Heart right ventricle (tissue), 16 donors: ENCODE measurements around the gene PCDHGA10. TPM values are rescaled to one million over a fixed set of nuclear protein-coding genes. Genes with fewer than 3 reads are reported as not detected.
"Not testable (repeated sequence)": the region's sequence is repeated elsewhere in the genome, so short reads cannot be mapped to it uniquely, and the experiment has no call there.

Source experiments
- ATAC-seq, 8 donors: fragments of 200-7000 bp; cut with Tn5 transposase; one replicate each; pipeline ENCODE4 v1.9.1; 2020; ENCODE audit warnings: mild to moderate bottlenecking in 8 of 8, moderate library complexity in 8 of 8, moderate number of reproducible peaks in 1 of 8
- DNase-seq, 2 donors: peaks; one replicate each; pipeline ENCODE4 v3.0.0-alpha.2; 2020
- H3K27ac ChIP-seq, 10 donors: fragments of 200-600 bp; sonication (generic) in 2 of 10; one replicate each; pipeline versions ENCODE4 v1.5.0 to v1.8.0; 2020 to 2022; ENCODE audit warnings: mild to moderate bottlenecking in 3 of 10
- H3K27me3 ChIP-seq, 7 donors: fragments of 200-600 bp; one replicate each; pipeline ENCODE4 v1.8.0; 2021 to 2022; ENCODE audit warnings: mild to moderate bottlenecking in 2 of 7
- H3K36me3 ChIP-seq, 9 donors: fragments of 200-600 bp; sonication (generic) in 1 of 9; one replicate each; pipeline versions ENCODE4 v1.5.0 to v1.8.0; 2020 to 2022; ENCODE audit warnings: mild to moderate bottlenecking in 2 of 9
- H3K4me1 ChIP-seq, 9 donors: fragments of 200-600 bp; sonication (generic) in 1 of 9; one replicate each; pipeline versions ENCODE4 v1.5.0 to v1.8.0; 2020 to 2022; ENCODE audit warnings: mild to moderate bottlenecking in 4 of 9
- H3K4me3 ChIP-seq, 10 donors: fragments of 200-600 bp; sonication (generic) in 2 of 10; one replicate each; pipeline versions ENCODE4 v1.5.0 to v1.8.0; 2020 to 2022; ENCODE audit warnings: mild to moderate bottlenecking in 7 of 10, moderate library complexity in 2 of 10
- H3K9me3 ChIP-seq, 11 donors: fragments of 200-600 bp in 10 of 11; sonication (generic) in 2 of 11; one replicate each; pipeline versions ENCODE4 v1.5.0 to v1.8.0; 2013 to 2022; ENCODE audit warnings: mild to moderate bottlenecking in 2 of 11, control low read depth in 1 of 11, moderate library complexity in 1 of 11
- WGBS, 2 donors: extraction: QIAGEN DNeasy Blood & Tissue Kit; methylation state at CpG; one replicate each; pipeline ENCODE4 v1.1.7; 2013; ENCODE audit warnings: inconsistent platforms in 1 of 2; 5-methylcytosine and 5-hydroxymethylcytosine counted together
- intact Hi-C, 10 donors: fragments of 100-400 bp; cut with DNase I; formaldehyde crosslinking; loops; one replicate each; pipeline versions ENCODE4 v1.11.1 to v1.14.2; 2022
- polyA plus RNA-seq, 2 donors: library from polyadenylated mRNA; stranded (reverse); fragments of 200-250 nt; gene quantifications; one replicate each; pipeline ENCODE4 v1.2.3, GENCODE V29; 2013
- total RNA-seq, 10 donors: library from RNA; stranded (reverse); fragmentation: NEBNext Ultra II Directional in 3 of 10; extraction: Animal tissue kit (Norgen Biotek cat#: 25700) in 3 of 10; gene quantifications; one replicate each; pipeline versions ENCODE4 v1.2.1 to v1.2.4, GENCODE V29; 2021 to 2023
- TF ChIP-seq, protein P1 (sequence below), 9 donors: fragments of 200-600 bp; sonication (generic) in 2 of 9; IDR thresholded peaks; one replicate each; pipeline versions ENCODE4 v1.5.0 to v1.8.0; 2021 to 2022; ENCODE audit warnings: antibody characterized with exemption in 9 of 9, mild to moderate bottlenecking in 5 of 9, moderate library complexity in 1 of 9
- donor health status: Arrhythmogenic right ventricular cardiomyopathy.
- donor health status: ischemic (EF 13 %, LVEDD 7.1; RV severe dilation, severe dysfunction).
- donor health status: healthy with polysubstance abuse.
- donor health status: DM: no; HTN: yes; CAD: no.
- donor health status: DM: no; HTN: no; CAD: no.
- donor health status: ischemic (EF 25% LVEDD 6.9; RV normal size, moderate dysfunction).
- donor health status: ischemic (EF 25% LVEDD 5.7; RV mildly dilated, moderate dysfunction).
- donor health status: healthy.
- donor health status: DM: yes; HTN: yes; CAD: no.
- donor health status: Ischemic cardiomyopathy.
- donor health status: ischemic (EF 35%, LVEDD 5.7; RV mildly dilated, moderate dysfunction).
- donor health status: nonischemic (EF 11% LVEDD 7.7; RV severe dilation, severe dysfunction).
- donor health status: DM: yes; HTN: yes; CAD: no.
- donor health status: PGD.
- donor health status: ischemic (EF 29% LVEDD 5.4; RV normal size, mild dysfunction).
- donor health status: nonischemic (EF 23%, LVEDD 6.1; RV moderate dilation, normal function).

The PCDHGA10 gene
- total and polyA plus RNA-seq, 12 donors: 0.52 to 7.8 (median 6.3) TPM

DNA sequence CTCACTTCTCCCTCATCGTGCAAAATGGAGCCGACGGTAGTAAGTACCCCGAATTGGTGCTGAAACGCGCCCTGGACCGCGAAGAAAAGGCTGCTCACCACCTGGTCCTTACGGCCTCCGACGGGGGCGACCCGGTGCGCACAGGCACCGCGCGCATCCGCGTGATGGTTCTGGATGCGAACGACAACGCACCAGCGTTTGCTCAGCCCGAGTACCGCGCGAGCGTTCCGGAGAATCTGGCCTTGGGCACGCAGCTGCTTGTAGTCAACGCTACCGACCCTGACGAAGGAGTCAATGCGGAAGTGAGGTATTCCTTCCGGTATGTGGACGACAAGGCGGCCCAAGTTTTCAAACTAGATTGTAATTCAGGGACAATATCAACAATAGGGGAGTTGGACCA lies 18.5 kb downstream of the PCDHGA10 start:
- H3K27ac ChIP-seq: peak overlapping the region in 2 of 10 donors; percentile 5 to 52
- peak overlapping the region in 9 of 10 donors; percentile 24 to 52 (median 40) for H3K4me3 ChIP-seq
- peaks cover 0 to 45% (median 0%) of the 10 kb centered on the region in 9 donors for H3K36me3 ChIP-seq
- H3K27me3 ChIP-seq: peaks cover 0 to 71% (median 0%) of the 10 kb centered on the region in 7 donors
- TF ChIP-seq, protein P1, sequence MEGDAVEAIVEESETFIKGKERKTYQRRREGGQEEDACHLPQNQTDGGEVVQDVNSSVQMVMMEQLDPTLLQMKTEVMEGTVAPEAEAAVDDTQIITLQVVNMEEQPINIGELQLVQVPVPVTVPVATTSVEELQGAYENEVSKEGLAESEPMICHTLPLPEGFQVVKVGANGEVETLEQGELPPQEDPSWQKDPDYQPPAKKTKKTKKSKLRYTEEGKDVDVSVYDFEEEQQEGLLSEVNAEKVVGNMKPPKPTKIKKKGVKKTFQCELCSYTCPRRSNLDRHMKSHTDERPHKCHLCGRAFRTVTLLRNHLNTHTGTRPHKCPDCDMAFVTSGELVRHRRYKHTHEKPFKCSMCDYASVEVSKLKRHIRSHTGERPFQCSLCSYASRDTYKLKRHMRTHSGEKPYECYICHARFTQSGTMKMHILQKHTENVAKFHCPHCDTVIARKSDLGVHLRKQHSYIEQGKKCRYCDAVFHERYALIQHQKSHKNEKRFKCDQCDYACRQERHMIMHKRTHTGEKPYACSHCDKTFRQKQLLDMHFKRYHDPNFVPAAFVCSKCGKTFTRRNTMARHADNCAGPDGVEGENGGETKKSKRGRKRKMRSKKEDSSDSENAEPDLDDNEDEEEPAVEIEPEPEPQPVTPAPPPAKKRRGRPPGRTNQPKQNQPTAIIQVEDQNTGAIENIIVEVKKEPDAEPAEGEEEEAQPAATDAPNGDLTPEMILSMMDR (IDR thresholded peaks at IDR 0.05): no peak
- intact Hi-C loops: loop anchor here in 6 of 10 donors (2.0 to 5.0 kb wide), 4 partner anchors 91 to 130 kb away; no protein-coding TSS in a partner anchor
- DNase-seq: no peak
- peaks cover 0 to 22% (median 0%) of the 10 kb centered on the region in 9 donors for H3K4me1 ChIP-seq
- WGBS, 2 donors: 21 to 28% methylated on average over 37 of the region's 37 CpGs
- peak in 6 of 8 donors; percentile 11 to 58 (median 36) for ATAC-seq
- peaks cover 0 to 100% (median 79%) of the 10 kb centered on the region in 11 donors for H3K9me3 ChIP-seq

DNA sequence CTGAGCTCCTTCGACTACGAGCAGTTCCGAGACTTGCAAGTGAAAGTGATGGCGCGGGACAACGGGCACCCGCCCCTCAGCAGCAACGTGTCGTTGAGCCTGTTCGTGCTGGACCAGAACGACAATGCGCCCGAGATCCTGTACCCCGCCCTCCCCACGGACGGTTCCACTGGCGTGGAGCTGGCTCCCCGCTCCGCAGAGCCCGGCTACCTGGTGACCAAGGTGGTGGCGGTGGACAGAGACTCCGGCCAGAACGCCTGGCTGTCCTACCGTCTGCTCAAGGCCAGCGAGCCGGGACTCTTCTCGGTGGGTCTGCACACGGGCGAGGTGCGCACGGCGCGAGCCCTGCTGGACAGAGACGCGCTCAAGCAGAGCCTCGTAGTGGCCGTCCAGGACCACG lies 19.5 kb downstream of the PCDHGA10 start:
- ATAC-seq, H3K4me3 ChIP-seq, DNase-seq, H3K27ac ChIP-seq: not testable (repeated sequence)
- H3K27me3 ChIP-seq: peaks cover 0 to 61% (median 0%) of the 10 kb centered on the region in 7 donors
- peaks cover 0 to 45% (median 0%) of the 10 kb centered on the region in 9 donors for H3K36me3 ChIP-seq
- 40 to 42% methylated on average over 38 of the region's 38 CpGs for WGBS, 2 donors
- peaks cover 0 to 100% (median 70%) of the 10 kb centered on the region in 11 donors for H3K9me3 ChIP-seq
- peaks cover 0 to 22% (median 0%) of the 10 kb centered on the region in 9 donors for H3K4me1 ChIP-seq
- intact Hi-C loops: loop anchor here in 4 of 10 donors (5.0 kb wide), 2 partner anchors 90 to 95 kb away; no protein-coding TSS in a partner anchor

DNA sequence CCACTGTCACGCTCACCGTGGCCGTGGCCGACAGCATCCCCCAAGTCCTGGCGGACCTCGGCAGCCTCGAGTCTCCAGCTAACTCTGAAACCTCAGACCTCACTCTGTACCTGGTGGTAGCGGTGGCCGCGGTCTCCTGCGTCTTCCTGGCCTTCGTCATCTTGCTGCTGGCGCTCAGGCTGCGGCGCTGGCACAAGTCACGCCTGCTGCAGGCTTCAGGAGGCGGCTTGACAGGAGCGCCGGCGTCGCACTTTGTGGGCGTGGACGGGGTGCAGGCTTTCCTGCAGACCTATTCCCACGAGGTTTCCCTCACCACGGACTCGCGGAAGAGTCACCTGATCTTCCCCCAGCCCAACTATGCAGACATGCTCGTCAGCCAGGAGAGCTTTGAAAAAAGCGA lies 19.9 kb downstream of the PCDHGA10 start:
- 46% methylated on average over 28 to 29 of the region's 29 CpGs for WGBS, 2 donors
- intact Hi-C loops: loop anchor here in 4 of 10 donors (5.0 kb wide), 2 partner anchors 90 to 95 kb away; no protein-coding TSS in a partner anchor
- not testable (repeated sequence) for DNase-seq, ATAC-seq, H3K4me3 ChIP-seq, H3K27ac ChIP-seq
- Histone ChIP-seq H3K27me3 (peaks cover 0 to 57% (median 0%) of the 10 kb centered on the region in 7 donors), H3K36me3 (peaks cover 0 to 45% (median 0%) of the 10 kb centered on the region in 9 donors), H3K4me1 (peaks cover 0 to 22% (median 0%) of the 10 kb centered on the region in 9 donors), H3K9me3 (peaks cover 0 to 100% (median 70%) of the 10 kb centered on the region in 11 donors)

DNA sequence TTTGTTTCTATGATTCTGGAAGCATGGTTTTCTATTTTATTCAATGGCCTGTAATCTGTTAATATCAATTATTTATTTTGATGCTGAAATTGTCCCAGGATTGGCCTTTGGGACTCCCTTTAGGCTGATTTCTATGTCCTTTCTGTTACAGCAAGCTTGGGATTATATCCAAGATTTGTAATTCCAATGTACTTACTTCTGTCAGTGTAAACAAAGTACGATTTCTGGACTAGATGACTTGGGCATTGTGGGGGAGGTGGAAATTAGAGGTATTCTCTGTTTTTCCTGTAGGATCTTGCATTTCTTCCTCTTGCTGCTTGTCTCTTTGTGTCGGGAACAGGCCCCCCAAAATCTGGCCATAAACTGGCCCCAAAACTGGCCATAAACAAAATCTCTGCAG lies 21.2 kb downstream of the PCDHGA10 start:
- TF ChIP-seq, protein P1 (IDR thresholded peaks at IDR 0.05): no peak
- 83 to 84% methylated on average over 2 of the region's 2 CpGs for WGBS, 2 donors
- Histone ChIP-seq H3K27me3 (peaks cover 0 to 44% (median 0%) of the 10 kb centered on the region in 7 donors), H3K4me3 (no peak overlapping the region), H3K27ac (no peak overlapping the region), H3K9me3 (peaks cover 0 to 98% (median 59%) of the 10 kb centered on the region in 11 donors), H3K36me3 (peaks cover 0 to 43% (median 0%) of the 10 kb centered on the region in 9 donors), H3K4me1 (peaks cover 0 to 22% (median 0%) of the 10 kb centered on the region in 9 donors)
- DNase-seq (no peak), ATAC-seq (no peak)
- intact Hi-C loops: loop anchor here in 4 of 10 donors (5.0 kb wide), 2 partner anchors 88 to 93 kb away; no protein-coding TSS in a partner anchor

DNA sequence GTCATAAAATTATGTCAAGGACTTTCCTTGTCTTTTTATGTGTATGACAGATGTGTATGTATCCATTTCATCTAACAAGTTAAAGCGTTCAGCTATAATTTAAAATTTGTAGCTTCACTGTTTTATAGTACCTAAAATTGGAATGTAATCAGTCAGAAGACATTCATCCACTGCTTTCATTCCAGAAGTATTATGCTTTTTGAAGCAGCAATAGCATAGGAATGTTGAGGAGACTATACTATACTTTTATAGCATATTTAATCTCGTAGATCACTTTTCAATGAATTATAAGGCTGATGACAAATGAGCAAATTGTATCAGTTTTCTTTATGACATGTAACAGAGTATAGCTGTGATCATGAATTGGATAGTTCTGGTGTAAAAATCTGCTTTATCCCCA lies 24.4 kb downstream of the PCDHGA10 start:
- Histone ChIP-seq H3K27ac (no peak overlapping the region), H3K9me3 (peaks cover 0 to 98% (median 53%) of the 10 kb centered on the region in 11 donors), H3K4me1 (peaks cover 0 to 6% (median 0%) of the 10 kb centered on the region in 9 donors), H3K4me3 (no peak overlapping the region), H3K27me3 (peaks cover 0 to 13% (median 0%) of the 10 kb centered on the region in 7 donors), H3K36me3 (peaks cover 0 to 38% (median 0%) of the 10 kb centered on the region in 9 donors)
- TF ChIP-seq, protein P1 (IDR thresholded peaks at IDR 0.05): no peak
- 90 to 96% methylated on average over 2 of the region's 2 CpGs for WGBS, 2 donors
- intact Hi-C loops: no loop called here
- DNase-seq (no peak), ATAC-seq (no peak)
